ENCODE measurements around the gene AGAP4.
"Not testable (repeated sequence)": the region's sequence is repeated elsewhere in the genome, so short reads cannot be mapped to it uniquely, and the experiment has no call there.

Gene AGAP4

GRCh38 chr10:45790694-45791426 is 56.4 kb downstream of the AGAP4 start:
- DNase-seq (ENCODE audit: low spot score): not testable (repeated sequence)

- not testable (repeated sequence) for DNase-seq (ENCODE audit: low spot score)
Measured at GRCh38 chr10:45789991-45790390, 57.3 kb downstream of the AGAP4 start.

GRCh38 chr10:45787212-45787741 is 60.0 kb downstream of the AGAP4 start:
- DNase-seq (ENCODE audit: low spot score): not testable (repeated sequence)

- not testable (repeated sequence) for DNase-seq (ENCODE audit: low spot score)
Measured at GRCh38 chr10:45786217-45786616, 61.1 kb downstream of the AGAP4 start.
